GM18858 (cell line): Measurements from ENCODE around the gene GOLGA7B.

Experiments used
- ATAC-seq: cut with Tn5 transposase; IDR thresholded peaks from one replicate; pipeline ENCODE4 v1.9.1; 2021; ENCODE audit not compliant: unreplicated experiment

The GOLGA7B gene

GRCh38 chr10:97915346-97916131 is 65.9 kb downstream of the GOLGA7B start:
- no peak for ATAC-seq

- ATAC-seq: no peak
These were observed 66.9 kb downstream of the GOLGA7B start for GRCh38 chr10:97916586-97916985.

- no peak for ATAC-seq
These were observed 69.4 kb downstream of the GOLGA7B start for GRCh38 chr10:97919012-97919411.

DNA sequence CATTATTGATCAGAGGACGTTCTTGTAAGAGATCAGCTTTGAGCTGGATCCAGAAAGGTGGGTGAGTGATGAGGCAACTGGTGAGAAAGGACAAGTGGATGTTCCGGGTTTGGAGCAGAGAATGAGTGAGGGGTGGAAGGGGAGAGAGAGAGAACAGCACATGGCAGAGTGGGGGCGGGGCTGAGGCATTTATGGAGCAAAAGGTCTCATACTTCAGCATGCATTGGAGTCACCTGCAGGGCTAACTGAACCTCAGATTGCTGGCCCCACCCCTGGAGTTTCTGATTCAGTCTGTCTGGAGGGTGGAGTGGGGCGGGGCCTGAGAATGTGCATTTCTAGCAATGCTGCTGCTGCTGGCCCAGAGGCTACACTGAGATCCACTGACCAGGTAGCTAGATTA is 71.2 kb downstream of the GOLGA7B start:
- ATAC-seq: no peak
